ENCODE results near the gene DDAH2.
"Not testable (repeated sequence)": the region's sequence is repeated elsewhere in the genome, so short reads cannot be mapped to it uniquely, and the experiment has no call there.

Gene DDAH2

GRCh38 chr6:31711233-31711632 is 17.9 kb downstream of the DDAH2 start:
- no peak for DNase-seq

GRCh38 chr6:31710523-31711219 is 18.4 kb downstream of the DDAH2 start:
- no peak for DNase-seq

GRCh38 chr6:31709157-31709556 is 19.9 kb downstream of the DDAH2 start:
- DNase-seq, result not testable (repeated sequence)

GRCh38 chr6:31708224-31708623 is 20.9 kb downstream of the DDAH2 start:
- DNase-seq, result no peak

GRCh38 chr6:31707701-31708100 is 21.4 kb downstream of the DDAH2 start:
- DNase-seq, result no peak

GRCh38 chr6:31706599-31706998 is 22.5 kb downstream of the DDAH2 start, which contains the start of gene LY6G6F:
Gene LY6G6F, plus strand, starts transcription at chr6:31706866. Its CDS starts 41 bp downstream, at chr6:31706907.
- DNase-seq, result no peak

GRCh38 chr6:31705931-31706330 is 23.2 kb downstream of the DDAH2 start:
- DNase-seq, result no peak

- DNase-seq, result peak; percentile 95
These were observed 26.0 kb downstream of the DDAH2 start, which contains the start of gene ABHD16A for GRCh38 chr6:31702819-31703716. Gene ABHD16A, minus strand, starts transcription at chr6:31703324. Its CDS starts 43 bp downstream, at chr6:31703281.

GRCh38 chr6:31702405-31702818 is 26.7 kb downstream of the DDAH2 start:
- DNase-seq, result no peak

GRCh38 chr6:31701666-31702404 is 27.3 kb downstream of the DDAH2 start:
- DNase-seq, result no peak

- DNase-seq, result no peak
These were observed 28.2 kb downstream of the DDAH2 start for GRCh38 chr6:31700740-31701401.

GRCh38 chr6:31697555-31697954 is 31.5 kb downstream of the DDAH2 start:
- DNase-seq, result no peak

GRCh38 chr6:31693535-31693934 is 35.6 kb downstream of the DDAH2 start:
- no peak for DNase-seq

GRCh38 chr6:31692886-31693285 is 36.2 kb downstream of the DDAH2 start:
- no peak for DNase-seq

- no peak for DNase-seq
These were observed 36.7 kb downstream of the DDAH2 start for GRCh38 chr6:31692353-31692752.

GRCh38 chr6:31691564-31692108 is 37.5 kb downstream of the DDAH2 start:
- no peak for DNase-seq

- DNase-seq, result no peak
These were observed 38.0 kb downstream of the DDAH2 start for GRCh38 chr6:31691078-31691463.

GRCh38 chr6:31690231-31691077 is 38.6 kb downstream of the DDAH2 start:
- DNase-seq, result no peak

- DNase-seq, result no peak
These were observed 39.6 kb downstream of the DDAH2 start for GRCh38 chr6:31689249-31690110.

All from activated effector memory CD4-positive, alpha-beta T cell treated with Interleukin-2 at 50 U/mL for 16 hours (primary cell).